ENCODE measurements around the gene AKT1. TPM values are rescaled to one million over a fixed set of nuclear protein-coding genes. Genes with fewer than 3 reads are reported as not detected.

Gene AKT1
- total RNA-seq, 1 donor from 2014 or later = 123 TPM

DNA sequence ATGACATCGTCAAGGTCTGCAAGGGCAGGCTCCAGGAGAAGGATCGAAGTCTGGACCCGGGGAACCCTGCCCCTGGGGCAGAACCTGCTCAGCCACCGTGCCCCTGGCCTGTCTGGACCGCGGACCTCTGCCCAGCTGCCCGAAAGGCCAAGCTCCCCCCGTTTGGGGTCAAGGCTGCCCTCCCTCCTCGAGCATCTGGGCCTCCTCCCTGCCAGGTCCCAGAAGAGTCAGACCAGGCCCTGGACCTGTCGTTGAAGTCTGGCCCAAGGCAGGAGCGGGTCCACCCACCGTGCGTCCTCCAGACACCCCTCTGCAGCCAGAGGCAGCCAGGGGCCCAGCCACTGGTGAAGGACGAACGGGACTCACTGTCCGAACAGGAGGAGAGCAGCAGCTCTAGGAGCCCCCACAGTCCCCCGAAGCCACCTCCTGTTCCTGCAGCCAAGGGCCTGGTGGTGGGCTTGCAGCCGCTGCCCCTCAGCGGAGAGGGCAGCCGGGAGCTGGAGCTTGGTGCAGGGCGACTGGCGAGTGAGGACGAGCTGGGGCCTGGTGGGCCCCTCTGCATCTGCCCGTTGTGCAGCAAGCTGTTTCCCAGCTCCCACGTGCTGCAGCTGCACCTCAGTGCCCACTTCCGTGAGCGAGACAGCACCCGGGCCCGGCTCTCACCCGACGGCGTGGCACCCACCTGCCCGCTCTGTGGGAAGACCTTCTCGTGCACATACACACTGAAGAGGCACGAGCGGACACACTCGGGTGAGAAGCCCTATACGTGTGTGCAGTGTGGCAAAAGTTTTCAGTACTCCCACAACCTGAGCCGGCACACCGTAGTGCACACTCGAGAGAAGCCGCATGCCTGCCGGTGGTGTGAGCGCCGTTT is 6.2 kb upstream of the AKT1 start:
- Mint-ChIP-seq H3K27ac (peak overlapping the region; percentile 82), H3K4me1 (ENCODE audit: unreplicated experiment) (peaks cover 11% of the 10 kb centered on the region), H3K36me3 (no peaks in the 10 kb centered on the region), H3K27me3 (peaks cover 25% of the 10 kb centered on the region), H3K4me3 (peak overlapping the region; percentile 91), H3K9me3 (no peaks in the 10 kb centered on the region)
- TF ChIP-seq, protein P1, sequence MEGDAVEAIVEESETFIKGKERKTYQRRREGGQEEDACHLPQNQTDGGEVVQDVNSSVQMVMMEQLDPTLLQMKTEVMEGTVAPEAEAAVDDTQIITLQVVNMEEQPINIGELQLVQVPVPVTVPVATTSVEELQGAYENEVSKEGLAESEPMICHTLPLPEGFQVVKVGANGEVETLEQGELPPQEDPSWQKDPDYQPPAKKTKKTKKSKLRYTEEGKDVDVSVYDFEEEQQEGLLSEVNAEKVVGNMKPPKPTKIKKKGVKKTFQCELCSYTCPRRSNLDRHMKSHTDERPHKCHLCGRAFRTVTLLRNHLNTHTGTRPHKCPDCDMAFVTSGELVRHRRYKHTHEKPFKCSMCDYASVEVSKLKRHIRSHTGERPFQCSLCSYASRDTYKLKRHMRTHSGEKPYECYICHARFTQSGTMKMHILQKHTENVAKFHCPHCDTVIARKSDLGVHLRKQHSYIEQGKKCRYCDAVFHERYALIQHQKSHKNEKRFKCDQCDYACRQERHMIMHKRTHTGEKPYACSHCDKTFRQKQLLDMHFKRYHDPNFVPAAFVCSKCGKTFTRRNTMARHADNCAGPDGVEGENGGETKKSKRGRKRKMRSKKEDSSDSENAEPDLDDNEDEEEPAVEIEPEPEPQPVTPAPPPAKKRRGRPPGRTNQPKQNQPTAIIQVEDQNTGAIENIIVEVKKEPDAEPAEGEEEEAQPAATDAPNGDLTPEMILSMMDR (conservative IDR thresholded peaks at IDR 0.05) = no peak
- DNase-seq (ENCODE audit: extremely low spot score, unreplicated experiment) = no peak

DNA sequence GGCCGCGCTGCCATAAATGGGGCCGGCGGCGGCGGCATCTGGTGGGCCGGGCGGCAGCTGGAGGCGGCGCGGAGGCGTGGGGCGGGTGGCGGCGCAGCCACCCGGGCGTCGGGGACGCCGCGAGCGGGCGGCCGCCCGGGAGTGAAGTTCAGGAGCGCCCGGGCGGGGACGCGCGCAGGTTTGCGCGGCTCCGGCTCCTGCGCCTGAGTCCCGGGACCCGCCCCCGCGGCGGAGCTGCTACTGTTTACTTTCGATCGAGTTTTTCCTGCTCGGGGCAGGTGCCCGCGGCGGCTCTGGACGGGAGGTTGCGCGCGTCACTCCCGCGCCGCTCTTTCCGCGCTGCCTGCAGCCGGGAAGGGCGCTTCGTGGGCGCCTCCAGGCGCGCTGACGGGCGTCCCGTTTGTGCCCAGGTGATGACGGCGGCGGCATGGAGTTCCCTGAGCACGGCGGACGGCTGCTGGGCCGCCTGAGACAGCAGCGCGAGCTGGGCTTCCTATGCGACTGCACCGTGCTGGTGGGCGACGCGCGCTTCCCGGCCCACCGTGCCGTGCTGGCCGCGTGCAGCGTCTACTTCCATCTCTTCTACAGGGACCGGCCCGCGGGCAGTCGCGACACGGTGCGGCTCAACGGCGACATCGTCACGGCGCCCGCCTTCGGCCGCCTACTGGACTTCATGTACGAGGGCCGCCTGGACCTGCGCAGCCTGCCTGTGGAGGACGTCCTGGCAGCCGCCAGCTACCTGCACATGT is 5.4 kb upstream of the AKT1 start, which contains the start of gene ZBTB42:
TSS of gene ZBTB42 (plus strand) at position 331 of the 749 bp plus-strand sequence. CDS start at position 428, 97 bp downstream.
- H3K27me3 Mint-ChIP-seq = peaks cover 28% of the 10 kb centered on the region
- peak within 1 kb of the TSS; percentile 88 for H3K27ac Mint-ChIP-seq

DNA sequence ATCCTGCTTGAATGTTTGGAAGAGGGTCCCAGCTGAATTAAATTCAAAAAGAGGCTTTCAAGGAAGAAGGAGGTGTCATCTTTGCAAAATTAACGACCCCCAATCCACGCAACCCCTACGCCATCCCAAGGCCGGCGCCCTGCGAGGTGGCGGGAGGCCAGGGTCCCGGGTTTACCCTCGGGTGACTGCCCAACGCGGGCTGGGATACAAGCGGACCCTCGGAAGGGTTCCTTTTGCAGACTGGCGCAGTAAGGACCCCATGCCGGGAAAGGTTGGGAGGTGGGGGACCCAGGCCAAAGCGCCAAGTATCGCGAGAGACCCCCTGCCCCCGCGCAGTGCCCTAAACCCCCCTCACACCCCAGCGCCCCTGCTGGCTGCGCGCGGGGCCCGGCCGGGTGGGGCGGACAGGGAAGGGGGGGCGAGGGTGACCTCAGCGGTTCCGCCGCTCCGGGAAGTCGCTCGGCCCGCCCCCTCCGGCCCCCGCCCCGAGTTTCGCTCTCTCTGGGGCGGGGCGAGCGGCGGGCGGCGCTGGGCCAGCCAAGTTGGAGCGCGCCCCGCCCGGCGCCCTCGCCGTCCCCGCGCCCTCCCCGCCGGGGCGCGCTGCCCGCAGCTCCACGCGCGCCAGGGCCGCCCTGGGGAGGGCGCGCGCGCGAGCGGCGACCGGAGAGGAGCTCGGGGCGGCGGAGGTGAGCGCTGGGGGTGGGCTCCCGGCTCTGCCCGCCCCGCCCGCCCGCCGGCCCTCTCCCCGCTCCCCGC is 4.6 kb upstream of the AKT1 start:
- Mint-ChIP-seq H3K27me3 (peaks cover 28% of the 10 kb centered on the region), H3K4me1 (ENCODE audit: unreplicated experiment) (peaks cover 19% of the 10 kb centered on the region), H3K36me3 (no peaks in the 10 kb centered on the region), H3K27ac (peak overlapping the region; percentile 88), H3K4me3 (peak overlapping the region; percentile 86), H3K9me3 (no peaks in the 10 kb centered on the region)
- TF ChIP-seq, protein P1 (conservative IDR thresholded peaks at IDR 0.05) = peak; percentile 55
- no peak for DNase-seq (ENCODE audit: extremely low spot score, unreplicated experiment)

More for the DNA sequence above, 5.4 kb upstream of the AKT1 start, which contains the start of gene ZBTB42:
- no peaks in the 10 kb centered on the region for H3K9me3 Mint-ChIP-seq
- H3K36me3 Mint-ChIP-seq = no peaks in the 10 kb centered on the region
- peak within 1 kb of the TSS; percentile 91 for H3K4me3 Mint-ChIP-seq
- TF ChIP-seq, protein P1 (conservative IDR thresholded peaks at IDR 0.05) = no peak
- H3K4me1 Mint-ChIP-seq (ENCODE audit: unreplicated experiment) = peaks cover 19% of the 10 kb centered on the region
- DNase-seq (ENCODE audit: extremely low spot score, unreplicated experiment) = no peak

DNA sequence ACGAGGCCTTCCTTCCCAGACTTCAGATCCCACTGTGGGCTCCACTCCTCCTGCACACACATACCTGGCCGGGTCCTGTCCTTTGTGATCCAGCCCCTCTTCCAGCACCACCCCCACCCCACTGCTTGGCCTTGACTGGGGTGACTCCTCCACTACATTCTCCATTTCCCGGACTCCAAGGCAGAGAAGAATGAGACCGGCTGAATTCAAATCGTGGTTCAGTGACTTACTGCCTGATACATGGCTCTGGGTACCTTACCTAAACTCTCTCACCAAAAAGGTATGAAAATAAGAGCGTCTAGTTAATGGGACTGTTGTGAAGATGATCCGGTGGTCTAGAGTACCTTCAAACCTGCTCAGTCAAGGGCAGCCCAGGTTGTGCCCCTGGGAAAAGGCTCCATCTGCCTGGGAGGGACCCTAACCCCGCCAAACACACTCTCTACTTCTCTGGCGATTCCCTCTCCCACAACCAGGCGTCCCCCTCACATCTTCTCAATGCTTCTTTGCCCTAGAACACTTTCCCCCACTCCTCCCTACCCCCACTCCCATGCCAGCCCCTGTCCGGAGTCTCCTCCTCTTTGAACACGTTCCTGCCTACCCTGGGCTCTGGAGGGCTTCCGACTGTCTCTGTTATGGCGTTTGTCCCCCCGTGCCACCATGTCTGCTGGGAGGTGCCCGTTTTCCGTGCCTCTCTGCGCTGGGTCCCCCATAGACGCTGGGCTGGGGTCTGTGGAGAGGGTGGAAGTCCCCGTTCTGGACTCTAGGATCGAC is 3.9 kb upstream of the AKT1 start:
- no peak for DNase-seq (ENCODE audit: extremely low spot score, unreplicated experiment)
- TF ChIP-seq, protein P1 (conservative IDR thresholded peaks at IDR 0.05) = peak; percentile 47
- Mint-ChIP-seq H3K9me3 (no peaks in the 10 kb centered on the region), H3K36me3 (no peaks in the 10 kb centered on the region), H3K4me1 (ENCODE audit: unreplicated experiment) (peaks cover 21% of the 10 kb centered on the region), H3K27ac (peak overlapping the region; percentile 88), H3K27me3 (peaks cover 28% of the 10 kb centered on the region), H3K4me3 (peak overlapping the region; percentile 86)
